MM.1S (cell line): ENCODE results near the gene ZNF334.

ENCODE experiments used
- EZH2 ChIP-seq: fragments of 300-600 bp; sonication (generic); optimal IDR thresholded peaks from 2 replicates; pipeline ENCODE3; 2017; ENCODE audit warnings: low read depth, mild to moderate bottlenecking, antibody characterized with exemption, low read length, mixed read lengths
- EZH2phosphoT487 ChIP-seq: fragments of 300-600 bp; sonication (generic); IDR thresholded peaks from 2 replicates; pipeline ENCODE4 v1.6.1; 2018; ENCODE audit warnings: antibody characterized with exemption, low read length
- TF ChIP-seq, protein P1 (sequence below): fragments of 300-600 bp; sonication (generic); IDR thresholded peaks from 2 replicates; pipeline ENCODE4 v1.5.1; 2016; ENCODE audit warnings: antibody characterized with exemption, low read length, mixed read lengths

DNA sequence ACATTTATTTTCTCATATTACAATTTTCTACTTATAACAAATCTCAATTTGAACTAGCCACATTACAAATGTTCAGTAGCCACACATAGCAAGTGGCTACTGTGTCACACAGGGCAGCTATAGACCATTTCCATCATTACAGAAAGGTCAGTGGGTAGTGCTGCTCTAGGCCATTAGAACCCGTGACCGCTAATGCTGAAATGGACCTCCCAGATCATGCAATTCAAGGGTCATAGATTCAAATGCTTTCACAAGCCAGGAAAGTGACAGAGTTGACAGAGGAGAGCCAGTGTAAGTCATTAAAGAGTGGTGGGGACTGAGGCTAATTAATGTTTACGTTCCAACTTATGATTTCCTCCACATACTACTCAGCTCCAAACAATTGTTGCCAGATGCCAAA lies 40.6 kb upstream of the ZNF334 start:
- TF ChIP-seq, protein P1, sequence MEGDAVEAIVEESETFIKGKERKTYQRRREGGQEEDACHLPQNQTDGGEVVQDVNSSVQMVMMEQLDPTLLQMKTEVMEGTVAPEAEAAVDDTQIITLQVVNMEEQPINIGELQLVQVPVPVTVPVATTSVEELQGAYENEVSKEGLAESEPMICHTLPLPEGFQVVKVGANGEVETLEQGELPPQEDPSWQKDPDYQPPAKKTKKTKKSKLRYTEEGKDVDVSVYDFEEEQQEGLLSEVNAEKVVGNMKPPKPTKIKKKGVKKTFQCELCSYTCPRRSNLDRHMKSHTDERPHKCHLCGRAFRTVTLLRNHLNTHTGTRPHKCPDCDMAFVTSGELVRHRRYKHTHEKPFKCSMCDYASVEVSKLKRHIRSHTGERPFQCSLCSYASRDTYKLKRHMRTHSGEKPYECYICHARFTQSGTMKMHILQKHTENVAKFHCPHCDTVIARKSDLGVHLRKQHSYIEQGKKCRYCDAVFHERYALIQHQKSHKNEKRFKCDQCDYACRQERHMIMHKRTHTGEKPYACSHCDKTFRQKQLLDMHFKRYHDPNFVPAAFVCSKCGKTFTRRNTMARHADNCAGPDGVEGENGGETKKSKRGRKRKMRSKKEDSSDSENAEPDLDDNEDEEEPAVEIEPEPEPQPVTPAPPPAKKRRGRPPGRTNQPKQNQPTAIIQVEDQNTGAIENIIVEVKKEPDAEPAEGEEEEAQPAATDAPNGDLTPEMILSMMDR = no peak
- TF ChIP-seq EZH2phosphoT487 = no peak
- TF ChIP-seq EZH2 = no peak
